ENCODE data around the gene CFHR5.
"Not testable (repeated sequence)": the region's sequence is repeated elsewhere in the genome, so short reads cannot be mapped to it uniquely, and the experiment has no call there.

Gene CFHR5

GRCh38 chr1:196977278-196977677 is at the start of gene CFHR5:
Gene CFHR5 (plus strand): TSS chr1:196977556. CDS start chr1:196977665, 109 bp downstream.
- TF ChIP-seq, protein P1, sequence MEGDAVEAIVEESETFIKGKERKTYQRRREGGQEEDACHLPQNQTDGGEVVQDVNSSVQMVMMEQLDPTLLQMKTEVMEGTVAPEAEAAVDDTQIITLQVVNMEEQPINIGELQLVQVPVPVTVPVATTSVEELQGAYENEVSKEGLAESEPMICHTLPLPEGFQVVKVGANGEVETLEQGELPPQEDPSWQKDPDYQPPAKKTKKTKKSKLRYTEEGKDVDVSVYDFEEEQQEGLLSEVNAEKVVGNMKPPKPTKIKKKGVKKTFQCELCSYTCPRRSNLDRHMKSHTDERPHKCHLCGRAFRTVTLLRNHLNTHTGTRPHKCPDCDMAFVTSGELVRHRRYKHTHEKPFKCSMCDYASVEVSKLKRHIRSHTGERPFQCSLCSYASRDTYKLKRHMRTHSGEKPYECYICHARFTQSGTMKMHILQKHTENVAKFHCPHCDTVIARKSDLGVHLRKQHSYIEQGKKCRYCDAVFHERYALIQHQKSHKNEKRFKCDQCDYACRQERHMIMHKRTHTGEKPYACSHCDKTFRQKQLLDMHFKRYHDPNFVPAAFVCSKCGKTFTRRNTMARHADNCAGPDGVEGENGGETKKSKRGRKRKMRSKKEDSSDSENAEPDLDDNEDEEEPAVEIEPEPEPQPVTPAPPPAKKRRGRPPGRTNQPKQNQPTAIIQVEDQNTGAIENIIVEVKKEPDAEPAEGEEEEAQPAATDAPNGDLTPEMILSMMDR (IDR thresholded peaks at IDR 0.05; ENCODE audit: low read depth, low read length, missing control alignments), result no peak
- no peak for DNase-seq (ENCODE audit: extremely low read depth, low read depth)
- no peak within 1 kb of the TSS for H3K4me3 ChIP-seq (replicated peaks; ENCODE audit: low read depth, low read length)

- DNase-seq (ENCODE audit: extremely low read depth, low read depth); H3K4me3 ChIP-seq (replicated peaks; ENCODE audit: low read depth, low read length): not testable (repeated sequence)
Measured at GRCh38 chr1:196932853-196933252, 44.5 kb upstream of the CFHR5 start.

- H3K4me3 ChIP-seq (replicated peaks; ENCODE audit: low read depth, low read length), result no peak overlapping the region
- TF ChIP-seq, protein P1 (IDR thresholded peaks at IDR 0.05; ENCODE audit: low read depth, low read length, missing control alignments), result no peak
- no peak for DNase-seq (ENCODE audit: extremely low read depth, low read depth)
Measured at GRCh38 chr1:196933531-196934189, 43.7 kb upstream of the CFHR5 start.

DNA sequence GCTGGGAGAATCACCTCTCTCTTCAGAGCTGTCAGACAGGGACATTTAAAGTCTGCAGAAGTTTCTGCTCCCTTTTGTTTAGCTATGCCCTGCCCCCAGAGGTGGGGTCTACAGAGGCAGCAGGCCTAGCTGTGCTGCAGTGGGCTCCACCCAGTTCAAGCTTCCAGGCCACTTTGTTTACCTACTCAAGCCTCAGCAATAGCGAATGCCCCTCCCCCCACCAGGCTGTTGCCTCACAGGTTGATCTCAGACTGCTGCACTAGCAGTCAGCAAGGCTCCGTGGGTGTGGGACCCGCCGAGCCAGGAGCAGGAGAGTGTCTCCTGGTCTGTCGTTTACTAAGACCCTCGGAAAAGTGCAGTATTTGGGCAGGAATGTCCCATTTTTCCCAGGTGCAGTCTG is 35.9 kb upstream of the CFHR5 start:
- H3K4me3 ChIP-seq (replicated peaks; ENCODE audit: low read depth, low read length); DNase-seq (ENCODE audit: extremely low read depth, low read depth): not testable (repeated sequence)

GRCh38 chr1:196943568-196943967 is 33.8 kb upstream of the CFHR5 start, which contains the start of gene CFHR2:
Gene CFHR2 (plus strand): TSS chr1:196943738. CDS start chr1:196943881, 143 bp downstream.
- not testable (repeated sequence) for H3K4me3 ChIP-seq (replicated peaks; ENCODE audit: low read depth, low read length); DNase-seq (ENCODE audit: extremely low read depth, low read depth)

GRCh38 chr1:196951711-196952394 is 25.5 kb upstream of the CFHR5 start:
- TF ChIP-seq, protein P1 (IDR thresholded peaks at IDR 0.05; ENCODE audit: low read depth, low read length, missing control alignments), result no peak
- no peak for DNase-seq (ENCODE audit: extremely low read depth, low read depth)

DNA sequence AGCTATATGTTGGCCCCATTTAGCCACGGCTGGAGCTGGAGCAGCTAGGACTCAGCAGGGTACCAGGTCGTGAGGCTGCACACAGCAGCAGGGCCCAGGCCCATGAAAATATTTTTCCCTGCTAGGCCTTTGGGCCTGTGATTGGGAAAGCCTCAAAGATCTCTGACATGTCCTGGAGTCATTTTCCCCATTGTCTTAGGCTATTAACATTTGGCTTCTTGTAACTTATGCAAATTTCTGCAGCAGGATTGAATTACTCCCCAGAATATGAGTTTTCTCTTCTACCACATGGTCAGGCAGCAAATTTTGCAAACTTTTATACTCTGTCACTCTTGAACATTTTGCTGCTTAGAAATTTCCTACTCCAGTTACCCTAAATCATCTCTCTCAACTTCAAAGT is 22.6 kb upstream of the CFHR5 start:
- TF ChIP-seq, protein P1 (IDR thresholded peaks at IDR 0.05; ENCODE audit: low read depth, low read length, missing control alignments), result no peak

More at GRCh38 chr1:196951711-196952394, 25.5 kb upstream of the CFHR5 start:
- H3K4me3 ChIP-seq (replicated peaks; ENCODE audit: low read depth, low read length), result no peak overlapping the region

GRCh38 chr1:196955926-196956325 is 21.4 kb upstream of the CFHR5 start:
- TF ChIP-seq, protein P1 (IDR thresholded peaks at IDR 0.05; ENCODE audit: low read depth, low read length, missing control alignments), result no peak
- no peak for DNase-seq (ENCODE audit: extremely low read depth, low read depth)
- H3K4me3 ChIP-seq (replicated peaks; ENCODE audit: low read depth, low read length), result no peak overlapping the region

More for the DNA sequence above, 22.6 kb upstream of the CFHR5 start:
- H3K4me3 ChIP-seq (replicated peaks; ENCODE audit: low read depth, low read length), result no peak overlapping the region
- DNase-seq (ENCODE audit: extremely low read depth, low read depth), result no peak
